H1 (cell line): ENCODE data around the gene WDR7. TPM values are rescaled to one million over a fixed set of nuclear protein-coding genes. Genes with fewer than 3 reads are reported as not detected.
A peak's percentile ranks its signal among the peaks of the same experiment; 100 is the strongest.

Source experiments
- ASH2L ChIP-seq: fragments of 200-600, 300-600 bp; sonication (generic); IDR thresholded peaks from one replicate; pipeline ENCODE4 v1.7.1; 2017; ENCODE audit warnings: low read length
- ATF3 ChIP-seq: IDR thresholded peaks from 2 replicates; pipeline ENCODE4 v1.6.1; 2011; ENCODE audit warnings: low read depth, mild to moderate bottlenecking, low read length; ENCODE audit not compliant: insufficient read depth
- EGR1 ChIP-seq: IDR thresholded peaks from 2 replicates; pipeline ENCODE4 v1.6.1; 2011; ENCODE audit warnings: low read depth, low read length, borderline replicate concordance
- HDAC6 ChIP-seq: IDR thresholded peaks from one replicate; pipeline ENCODE4 v1.7.1; 2012; ENCODE audit warnings: low read depth, mild to moderate bottlenecking, inconsistent platforms, low read length, moderate library complexity
- MAX ChIP-seq: IDR thresholded peaks from 2 replicates; pipeline ENCODE4 v1.6.1; 2012; ENCODE audit warnings: inconsistent platforms
- RNF2 ChIP-seq: fragments of 200-900, 300-1000 bp; sonication (generic); IDR thresholded peaks from 2 replicates; pipeline ENCODE4 v1.7.1; 2016; ENCODE audit warnings: borderline replicate concordance, low read depth, mild to moderate bottlenecking, antibody characterized with exemption, low read length; ENCODE audit not compliant: poor library complexity, severe bottlenecking; ENCODE audit errors: missing control alignments
- SP1 ChIP-seq: IDR thresholded peaks from 2 replicates; pipeline ENCODE4 v1.6.1; 2011; ENCODE audit warnings: low read depth, low read length
- SP2 ChIP-seq: IDR thresholded peaks from 2 replicates; pipeline ENCODE4 v1.6.1; 2012; ENCODE audit warnings: mild to moderate bottlenecking, low read length, inconsistent platforms
- TAF1 ChIP-seq: IDR thresholded peaks from 2 replicates; pipeline ENCODE4 v1.6.1; 2011; ENCODE audit warnings: mild to moderate bottlenecking, low read depth, low read length
- polyA plus RNA-seq, 7 experiments: library from polyadenylated mRNA; depleted of rRNA in 3 of 7; stranded (reverse) in 5 of 7; unstranded in 2 of 7; fragments of >200 nt in 5 of 7; fragments of 200-250 nt in 2 of 7; gene quantifications; 1 replicate in 5 of 7; 2 replicates in 1 of 7; 4 replicates in 1 of 7; pipeline versions ENCODE4 v1.2.1 to v1.2.3, GENCODE V29; 2011 to 2013; ENCODE audit warnings: missing spikeins in 2 of 7, mixed read lengths in 2 of 7
- total RNA-seq: library from RNA; stranded (reverse); fragmentation: NEBNext Ultra II Directional; extraction: Animal tissue kit (Norgen Biotek cat#: 25700); gene quantifications from 2 replicates; pipeline ENCODE4 v1.2.1, GENCODE V29; 2021

Gene WDR7
- total and polyA plus RNA-seq, 2 of the 8 experiments (the other 6 are each of a cell fraction or from before 2014, with no cell fraction given) = 5.5 to 15.2 TPM

GRCh38 chr18:56638232-56639103 is 12.7 kb upstream of the WDR7 start, which contains the start of gene TXNL1 (continued):
- TF ChIP-seq SP2 (no peak), MAX (peak; percentile 84), ATF3 (peak; percentile 91), ASH2L (peak; percentile 56), SP1 (0 out of 2 replicates have a peak, but pooled peaks have one; percentile 28), HDAC6 (no peak), RNF2 (no peak), EGR1 (peak; percentile 56; the same call in 1 of the 2 replicates), TAF1 (peak; percentile 90)
